ENCODE measurements around the gene TUBB8.

TUBB8 gene

GRCh38 chr10:48996-49395, at the start of gene TUBB8:
TUBB8 (minus strand) TSS chr10:49296; CDS start chr10:49238, 58 bp downstream.
- H3K4me1 ChIP-seq (ENCODE audit: insufficient read depth, low read length), result no peaks in the 10 kb centered on the region
- no peaks in the 10 kb centered on the region for H3K27me3 ChIP-seq (ENCODE audit: insufficient read depth, low read length)
- no peaks in the 10 kb centered on the region for H3K36me3 ChIP-seq (ENCODE audit: insufficient read depth, low read length)
- no peaks in the 10 kb centered on the region for H3K9me3 ChIP-seq (ENCODE audit: low read length)
- no peak within 1 kb of the TSS for H2AFZ ChIP-seq (ENCODE audit: low read depth, low read length)
- no peak within 1 kb of the TSS for H3K4me3 ChIP-seq (ENCODE audit: low read length)

- Histone ChIP-seq H3K27me3 (ENCODE audit: insufficient read depth, low read length) (no peaks in the 10 kb centered on the region), H2AFZ (ENCODE audit: low read depth, low read length) (no peak overlapping the region), H3K4me1 (ENCODE audit: insufficient read depth, low read length) (no peaks in the 10 kb centered on the region), H3K9me3 (ENCODE audit: low read length) (peaks cover 7% of the 10 kb centered on the region), H3K36me3 (ENCODE audit: insufficient read depth, low read length) (no peaks in the 10 kb centered on the region), H3K4me3 (ENCODE audit: low read length) (no peak overlapping the region)
Measured at GRCh38 chr10:96466-96865, 47.4 kb upstream of the TUBB8 start.

- Histone ChIP-seq H3K9me3 (ENCODE audit: low read length) (peaks cover 7% of the 10 kb centered on the region), H3K27me3 (ENCODE audit: insufficient read depth, low read length) (no peaks in the 10 kb centered on the region), H3K4me3 (ENCODE audit: low read length) (no peak overlapping the region), H3K36me3 (ENCODE audit: insufficient read depth, low read length) (no peaks in the 10 kb centered on the region), H3K4me1 (ENCODE audit: insufficient read depth, low read length) (no peaks in the 10 kb centered on the region), H2AFZ (ENCODE audit: low read depth, low read length) (no peak overlapping the region)
Measured at GRCh38 chr10:95356-96115, 46.4 kb upstream of the TUBB8 start.

GRCh38 chr10:94613-95012, 45.5 kb upstream of the TUBB8 start:
- H2AFZ ChIP-seq (ENCODE audit: low read depth, low read length), result no peak overlapping the region
- H3K4me3 ChIP-seq (ENCODE audit: low read length), result no peak overlapping the region
- no peaks in the 10 kb centered on the region for H3K36me3 ChIP-seq (ENCODE audit: insufficient read depth, low read length)
- peaks cover 5% of the 10 kb centered on the region for H3K9me3 ChIP-seq (ENCODE audit: low read length)
- no peaks in the 10 kb centered on the region for H3K4me1 ChIP-seq (ENCODE audit: insufficient read depth, low read length)
- peaks cover 4% of the 10 kb centered on the region for H3K27me3 ChIP-seq (ENCODE audit: insufficient read depth, low read length)

GRCh38 chr10:92846-93245, 43.8 kb upstream of the TUBB8 start:
- H3K27me3 ChIP-seq (ENCODE audit: insufficient read depth, low read length), result peaks cover 4% of the 10 kb centered on the region
- H3K9me3 ChIP-seq (ENCODE audit: low read length), result peaks cover 5% of the 10 kb centered on the region
- H3K4me1 ChIP-seq (ENCODE audit: insufficient read depth, low read length), result no peaks in the 10 kb centered on the region
- H2AFZ ChIP-seq (ENCODE audit: low read depth, low read length), result no peak overlapping the region
- no peak overlapping the region for H3K4me3 ChIP-seq (ENCODE audit: low read length)
- H3K36me3 ChIP-seq (ENCODE audit: insufficient read depth, low read length), result no peaks in the 10 kb centered on the region

- H3K36me3 ChIP-seq (ENCODE audit: insufficient read depth, low read length), result no peaks in the 10 kb centered on the region
- H3K4me3 ChIP-seq (ENCODE audit: low read length), result no peak overlapping the region
- peaks cover 5% of the 10 kb centered on the region for H3K9me3 ChIP-seq (ENCODE audit: low read length)
- peaks cover 8% of the 10 kb centered on the region for H3K27me3 ChIP-seq (ENCODE audit: insufficient read depth, low read length)
- no peak overlapping the region for H2AFZ ChIP-seq (ENCODE audit: low read depth, low read length)
- no peaks in the 10 kb centered on the region for H3K4me1 ChIP-seq (ENCODE audit: insufficient read depth, low read length)
Measured at GRCh38 chr10:92153-92552, 43.1 kb upstream of the TUBB8 start.

GRCh38 chr10:91313-91712, 42.2 kb upstream of the TUBB8 start:
- no peak overlapping the region for H3K4me3 ChIP-seq (ENCODE audit: low read length)
- no peak overlapping the region for H2AFZ ChIP-seq (ENCODE audit: low read depth, low read length)
- no peaks in the 10 kb centered on the region for H3K36me3 ChIP-seq (ENCODE audit: insufficient read depth, low read length)

GRCh38 chr10:90161-90560, 41.1 kb upstream of the TUBB8 start:
- Histone ChIP-seq H3K4me3 (ENCODE audit: low read length) (no peak overlapping the region), H3K9me3 (ENCODE audit: low read length) (peaks cover 2% of the 10 kb centered on the region), H3K27me3 (ENCODE audit: insufficient read depth, low read length) (peaks cover 20% of the 10 kb centered on the region)

More at GRCh38 chr10:91313-91712, 42.2 kb upstream of the TUBB8 start:
- peaks cover 3% of the 10 kb centered on the region for H3K9me3 ChIP-seq (ENCODE audit: low read length)
- peaks cover 11% of the 10 kb centered on the region for H3K27me3 ChIP-seq (ENCODE audit: insufficient read depth, low read length)
- H3K4me1 ChIP-seq (ENCODE audit: insufficient read depth, low read length), result no peaks in the 10 kb centered on the region

GRCh38 chr10:89248-89647, 40.2 kb upstream of the TUBB8 start:
- Histone ChIP-seq H3K4me1 (ENCODE audit: insufficient read depth, low read length) (no peaks in the 10 kb centered on the region), H3K36me3 (ENCODE audit: insufficient read depth, low read length) (no peaks in the 10 kb centered on the region), H2AFZ (ENCODE audit: low read depth, low read length) (no peak overlapping the region), H3K27me3 (ENCODE audit: insufficient read depth, low read length) (peaks cover 22% of the 10 kb centered on the region), H3K9me3 (ENCODE audit: low read length) (no peaks in the 10 kb centered on the region), H3K4me3 (ENCODE audit: low read length) (no peak overlapping the region)

More at GRCh38 chr10:90161-90560, 41.1 kb upstream of the TUBB8 start:
- no peak overlapping the region for H2AFZ ChIP-seq (ENCODE audit: low read depth, low read length)
- no peaks in the 10 kb centered on the region for H3K4me1 ChIP-seq (ENCODE audit: insufficient read depth, low read length)
- H3K36me3 ChIP-seq (ENCODE audit: insufficient read depth, low read length), result no peaks in the 10 kb centered on the region

GRCh38 chr10:88253-88652, 39.2 kb upstream of the TUBB8 start:
- Histone ChIP-seq H3K4me3 (ENCODE audit: low read length) (no peak overlapping the region), H3K9me3 (ENCODE audit: low read length) (no peaks in the 10 kb centered on the region), H2AFZ (ENCODE audit: low read depth, low read length) (no peak overlapping the region), H3K4me1 (ENCODE audit: insufficient read depth, low read length) (no peaks in the 10 kb centered on the region), H3K27me3 (ENCODE audit: insufficient read depth, low read length) (peaks cover 22% of the 10 kb centered on the region), H3K36me3 (ENCODE audit: insufficient read depth, low read length) (no peaks in the 10 kb centered on the region)

GRCh38 chr10:87177-88080, 38.3 kb upstream of the TUBB8 start:
- Histone ChIP-seq H3K9me3 (ENCODE audit: low read length) (no peaks in the 10 kb centered on the region), H3K36me3 (ENCODE audit: insufficient read depth, low read length) (no peaks in the 10 kb centered on the region), H3K4me1 (ENCODE audit: insufficient read depth, low read length) (no peaks in the 10 kb centered on the region), H3K27me3 (ENCODE audit: insufficient read depth, low read length) (peaks cover 26% of the 10 kb centered on the region), H3K4me3 (ENCODE audit: low read length) (no peak overlapping the region), H2AFZ (ENCODE audit: low read depth, low read length) (no peak overlapping the region)

GRCh38 chr10:86031-86430, 36.9 kb upstream of the TUBB8 start:
- Histone ChIP-seq H3K9me3 (ENCODE audit: low read length) (no peaks in the 10 kb centered on the region), H3K4me1 (ENCODE audit: insufficient read depth, low read length) (no peaks in the 10 kb centered on the region), H3K4me3 (ENCODE audit: low read length) (no peak overlapping the region), H2AFZ (ENCODE audit: low read depth, low read length) (no peak overlapping the region), H3K27me3 (ENCODE audit: insufficient read depth, low read length) (peaks cover 26% of the 10 kb centered on the region), H3K36me3 (ENCODE audit: insufficient read depth, low read length) (no peaks in the 10 kb centered on the region)

- Histone ChIP-seq H3K27me3 (ENCODE audit: insufficient read depth, low read length) (peaks cover 28% of the 10 kb centered on the region), H3K36me3 (ENCODE audit: insufficient read depth, low read length) (no peaks in the 10 kb centered on the region), H3K4me1 (ENCODE audit: insufficient read depth, low read length) (no peaks in the 10 kb centered on the region), H3K4me3 (ENCODE audit: low read length) (no peak overlapping the region), H2AFZ (ENCODE audit: low read depth, low read length) (no peak overlapping the region), H3K9me3 (ENCODE audit: low read length) (no peaks in the 10 kb centered on the region)
Measured at GRCh38 chr10:85044-85443, 35.9 kb upstream of the TUBB8 start.

Measured in neuron (in vitro differentiated cells).